DND-41 (cell line): ENCODE results near the gene ATP13A1.
"Not testable (repeated sequence)": the region's sequence is repeated elsewhere in the genome, so short reads cannot be mapped to it uniquely, and the experiment has no call there.

ENCODE experiments used
- ATAC-seq: fragments of 200-7000 bp; cut with Tn5 transposase; 3 replicates; pipeline ENCODE4 v1.9.1; 2021; ENCODE audit warnings: low read depth; ENCODE audit not compliant: insufficient read depth
- DNase-seq: peaks from one replicate; pipeline ENCODE4 v3.0.0-alpha.2; 2020
- H2AFZ ChIP-seq: 2 replicates; pipeline ENCODE4 v1.6.0; 2012; ENCODE audit warnings: low read depth, low read length
- H3K27ac ChIP-seq: 2 replicates; pipeline ENCODE4 v1.5.1; 2012; ENCODE audit warnings: low read length, inconsistent platforms
- H3K27me3 ChIP-seq: fragments of 200-600 bp; sonication (generic); 2 replicates; pipeline ENCODE4 v1.6.0; 2012; ENCODE audit warnings: low read length, mild to moderate bottlenecking, inconsistent platforms; ENCODE audit not compliant: insufficient read depth, poor library complexity
- H3K36me3 ChIP-seq: 2 replicates; pipeline ENCODE4 v1.5.1; 2012; ENCODE audit warnings: low read length, inconsistent platforms; ENCODE audit not compliant: insufficient read depth
- H3K4me1 ChIP-seq: 2 replicates; pipeline ENCODE4 v1.5.1; 2012; ENCODE audit warnings: mild to moderate bottlenecking, low read length; ENCODE audit not compliant: insufficient read depth
- H3K4me2 ChIP-seq: 2 replicates; pipeline ENCODE4 v1.6.0; 2012; ENCODE audit warnings: mild to moderate bottlenecking, moderate library complexity, low read length, inconsistent platforms; ENCODE audit not compliant: insufficient read depth
- H3K4me3 ChIP-seq, 2 experiments: fragments of 200-600 bp in 1 of 2; shearing (Covaris generic) in 1 of 2; 2 replicates each; pipeline ENCODE4 v1.5.1; 2012 to 2016; ENCODE audit warnings: inconsistent platforms in 2 of 2, low read length in 2 of 2, mild to moderate bottlenecking in 2 of 2, low read depth in 1 of 2, moderate library complexity in 1 of 2
- H3K79me2 ChIP-seq: 2 replicates; pipeline ENCODE4 v1.6.0; 2012; ENCODE audit warnings: low read length, inconsistent platforms; ENCODE audit not compliant: insufficient read depth
- H3K9ac ChIP-seq: 2 replicates; pipeline ENCODE4 v1.6.0; 2012; ENCODE audit warnings: low read depth, mild to moderate bottlenecking, inconsistent platforms, low read length, moderate library complexity
- H3K9me3 ChIP-seq: 2 replicates; pipeline ENCODE4 v1.5.1; 2012; ENCODE audit warnings: low read length, moderate library complexity, mild to moderate bottlenecking, inconsistent platforms; ENCODE audit not compliant: insufficient read depth, severe bottlenecking
- H4K20me1 ChIP-seq: 2 replicates; pipeline ENCODE4 v1.6.0; 2012; ENCODE audit warnings: low read length; ENCODE audit not compliant: insufficient read depth
- EZH2 ChIP-seq: IDR thresholded peaks from 3 replicates; pipeline ENCODE4 v1.6.1; 2012; ENCODE audit warnings: borderline replicate concordance, low read depth, mild to moderate bottlenecking, moderate library complexity, low read length, inconsistent platforms; ENCODE audit not compliant: severe bottlenecking
- TF ChIP-seq, protein P1 (sequence below): IDR thresholded peaks from 2 replicates; pipeline ENCODE4 v1.5.1; 2012; ENCODE audit warnings: borderline replicate concordance, low read length, moderate library complexity, mild to moderate bottlenecking; ENCODE audit not compliant: poor library complexity, severe bottlenecking; ENCODE audit errors: extremely low read depth

ATP13A1 gene

DNA sequence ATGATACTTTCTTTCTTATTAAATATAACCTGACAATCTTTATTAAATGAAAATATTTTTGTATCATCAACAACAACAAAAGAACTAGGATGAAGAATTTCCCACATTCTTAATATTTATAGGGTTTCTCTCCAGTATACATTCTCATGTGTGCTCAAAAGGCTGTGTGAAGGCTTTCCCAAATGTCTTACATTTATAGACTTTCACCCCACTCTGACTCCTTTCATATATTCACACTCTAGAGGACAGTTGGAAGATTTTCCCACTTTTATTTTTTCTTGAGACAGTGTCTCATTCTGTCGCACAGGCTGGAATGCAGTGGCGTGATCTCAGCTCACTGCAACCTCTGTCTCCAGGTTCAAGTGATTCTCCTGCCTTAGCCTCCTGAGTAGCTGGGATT lies 47.0 kb upstream of the ATP13A1 start:
- no peaks in the 10 kb centered on the region for H4K20me1 ChIP-seq
- no peak overlapping the region for H3K27ac ChIP-seq
- ATAC-seq (no peak), DNase-seq (no peak)
- H3K9ac ChIP-seq = no peak overlapping the region
- no peaks in the 10 kb centered on the region for H3K27me3 ChIP-seq
- peaks cover 80% of the 10 kb centered on the region for H3K36me3 ChIP-seq
- H2AFZ ChIP-seq = no peak overlapping the region
- no peak overlapping the region for H3K4me2 ChIP-seq
- peaks cover 10% of the 10 kb centered on the region; the same call in 1 of the 2 replicates for H3K79me2 ChIP-seq
- peaks cover 72% of the 10 kb centered on the region for H3K9me3 ChIP-seq
- H3K4me1 ChIP-seq = no peaks in the 10 kb centered on the region
- TF ChIP-seq, protein P1, sequence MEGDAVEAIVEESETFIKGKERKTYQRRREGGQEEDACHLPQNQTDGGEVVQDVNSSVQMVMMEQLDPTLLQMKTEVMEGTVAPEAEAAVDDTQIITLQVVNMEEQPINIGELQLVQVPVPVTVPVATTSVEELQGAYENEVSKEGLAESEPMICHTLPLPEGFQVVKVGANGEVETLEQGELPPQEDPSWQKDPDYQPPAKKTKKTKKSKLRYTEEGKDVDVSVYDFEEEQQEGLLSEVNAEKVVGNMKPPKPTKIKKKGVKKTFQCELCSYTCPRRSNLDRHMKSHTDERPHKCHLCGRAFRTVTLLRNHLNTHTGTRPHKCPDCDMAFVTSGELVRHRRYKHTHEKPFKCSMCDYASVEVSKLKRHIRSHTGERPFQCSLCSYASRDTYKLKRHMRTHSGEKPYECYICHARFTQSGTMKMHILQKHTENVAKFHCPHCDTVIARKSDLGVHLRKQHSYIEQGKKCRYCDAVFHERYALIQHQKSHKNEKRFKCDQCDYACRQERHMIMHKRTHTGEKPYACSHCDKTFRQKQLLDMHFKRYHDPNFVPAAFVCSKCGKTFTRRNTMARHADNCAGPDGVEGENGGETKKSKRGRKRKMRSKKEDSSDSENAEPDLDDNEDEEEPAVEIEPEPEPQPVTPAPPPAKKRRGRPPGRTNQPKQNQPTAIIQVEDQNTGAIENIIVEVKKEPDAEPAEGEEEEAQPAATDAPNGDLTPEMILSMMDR = no peak
- no peak for TF ChIP-seq EZH2
- no peak overlapping the region for H3K4me3 ChIP-seq

DNA sequence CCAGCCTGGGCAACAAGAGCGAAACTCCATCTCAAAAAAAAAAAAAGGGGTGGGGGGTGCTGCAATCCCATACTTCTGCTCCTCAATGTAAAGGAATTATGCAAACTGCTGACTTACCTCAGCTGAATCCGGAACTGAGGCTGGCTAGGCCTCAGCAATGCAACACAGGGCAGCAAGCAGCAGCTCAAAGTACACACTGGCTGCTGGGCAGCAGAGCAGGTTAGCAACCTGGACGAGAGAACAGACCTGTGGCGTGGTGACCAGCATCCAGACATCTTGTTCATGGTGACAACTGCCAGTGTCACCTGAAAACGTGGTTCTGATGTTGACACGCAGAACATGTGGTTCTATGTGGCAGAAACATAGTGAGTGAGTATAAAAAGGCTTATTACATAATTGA lies 41.4 kb upstream of the ATP13A1 start:
- Histone ChIP-seq H3K9ac (no peak overlapping the region), H2AFZ (no peak overlapping the region), H3K4me2 (no peak overlapping the region), H4K20me1 (no peaks in the 10 kb centered on the region), H3K27me3 (no peaks in the 10 kb centered on the region), H3K4me1 (no peaks in the 10 kb centered on the region), H3K9me3 (peaks cover 30% of the 10 kb centered on the region), H3K4me3 (no peak overlapping the region), H3K79me2 (no peaks in the 10 kb centered on the region), H3K27ac (no peak overlapping the region; the same call in 1 of the 2 replicates), H3K36me3 (peaks cover 45% of the 10 kb centered on the region)
- TF ChIP-seq EZH2 = no peak
- TF ChIP-seq, protein P1 = no peak
- ATAC-seq (no peak), DNase-seq (no peak)

DNA sequence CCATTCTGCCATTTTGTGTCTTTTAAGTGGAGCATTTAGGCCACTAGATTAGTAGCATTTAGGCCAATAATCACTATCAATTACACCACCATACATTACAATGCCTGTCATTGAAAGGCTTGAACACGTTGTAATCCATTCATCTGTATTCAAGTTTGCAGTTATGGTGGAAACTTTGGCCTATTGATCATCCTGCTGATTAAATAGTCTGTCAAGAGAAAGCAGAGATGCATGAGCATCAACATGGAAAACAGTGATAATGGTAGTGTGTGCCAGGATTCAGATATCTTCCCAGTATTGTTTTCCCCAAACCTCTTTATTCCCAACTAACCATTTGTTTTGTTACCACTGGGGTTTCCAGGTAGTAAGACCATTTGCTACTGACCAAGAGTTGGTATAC lies 37.0 kb upstream of the ATP13A1 start:
- not testable (repeated sequence) for H4K20me1 ChIP-seq, H3K4me2 ChIP-seq, DNase-seq, H3K4me3 ChIP-seq, H3K4me1 ChIP-seq, H3K27ac ChIP-seq, H3K9ac ChIP-seq, H2AFZ ChIP-seq, H3K27me3 ChIP-seq, H3K9me3 ChIP-seq, H3K79me2 ChIP-seq, ATAC-seq
- peaks cover 22% of the 10 kb centered on the region for H3K36me3 ChIP-seq

DNA sequence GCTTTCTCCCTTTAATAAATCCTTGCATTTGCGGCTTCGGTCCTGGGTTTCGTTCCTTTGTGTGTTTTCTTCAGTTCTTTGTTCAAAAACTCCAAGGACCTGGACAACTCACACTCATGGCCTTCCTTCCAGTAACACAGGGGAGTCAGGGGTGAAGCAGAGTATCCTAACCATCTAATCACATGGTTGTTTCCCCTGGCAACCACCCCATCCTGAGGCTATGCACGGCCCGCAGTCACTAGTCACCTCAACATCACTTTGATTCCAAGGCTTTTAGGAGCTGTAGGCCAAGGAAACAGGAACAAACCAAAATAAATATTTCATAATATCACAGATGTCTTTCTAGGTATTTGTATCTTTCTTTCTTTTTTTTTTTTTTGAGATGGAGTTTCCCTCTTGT lies 34.1 kb upstream of the ATP13A1 start:
- Histone ChIP-seq H3K79me2 (no peaks in the 10 kb centered on the region), H3K9me3 (peaks cover 9% of the 10 kb centered on the region), H2AFZ (no peak overlapping the region), H3K4me2 (no peak overlapping the region), H3K4me3 (no peak overlapping the region), H3K4me1 (no peaks in the 10 kb centered on the region), H4K20me1 (no peaks in the 10 kb centered on the region), H3K36me3 (0 out of 2 replicates have a peak, but pooled peaks cover 10% of the 10 kb centered on the region), H3K9ac (no peak overlapping the region), H3K27me3 (no peaks in the 10 kb centered on the region), H3K27ac (no peak overlapping the region)
- TF ChIP-seq, protein P1 = no peak
- no peak for TF ChIP-seq EZH2
- DNase-seq (no peak), ATAC-seq (no peak)
